CD4-positive, alpha-beta memory T cell (primary cell): ENCODE results near the gene CPXM2. TPM values are rescaled to one million over a fixed set of nuclear protein-coding genes. Genes with fewer than 3 reads are reported as not detected.

Source experiments
- CTCF ChIA-PET: fragments of 350-600 bp; sonication (Branson Sonifier 250); formaldehyde crosslinking; loops from one replicate; lab custom pipeline; 2021; ENCODE audit warnings: inconsistent platforms; ENCODE audit not compliant: partially characterized antibody; lab: Charles Lee
- POLR2A ChIA-PET: fragments of 350-600 bp; sonication (Branson Sonifier 250); formaldehyde crosslinking; loops from one replicate; lab custom pipeline; 2021; ENCODE audit not compliant: partially characterized antibody; lab: Charles Lee
- DNase-seq, 5 donors: peaks; one replicate each; pipeline versions ENCODE4 v3.0.0 to v3.0.0-alpha.2; 2020 to 2022; ENCODE audit warnings: mixed read lengths in 1 of 5
- H3K27ac ChIP-seq: one replicate; pipeline ENCODE4 v1.7.0; 2013; ENCODE audit warnings: low read depth, low read length
- H3K27me3 ChIP-seq: 2 replicates; pipeline ENCODE4 v1.7.0; 2013; ENCODE audit warnings: mild to moderate bottlenecking, low read length, moderate library complexity; ENCODE audit not compliant: insufficient read depth
- H3K36me3 ChIP-seq: 2 replicates; pipeline ENCODE4 v1.7.0; 2013; ENCODE audit warnings: mild to moderate bottlenecking, low read length, moderate library complexity; ENCODE audit not compliant: insufficient read depth
- H3K4me1 ChIP-seq: 2 replicates; pipeline ENCODE4 v1.7.0; 2013; ENCODE audit warnings: mild to moderate bottlenecking, low read length, moderate library complexity; ENCODE audit not compliant: insufficient read depth
- H3K4me3 ChIP-seq, 2 donors: one replicate each; pipeline ENCODE4 v1.7.0; 2013; ENCODE audit warnings: low read length in 2 of 2, mild to moderate bottlenecking in 1 of 2
- H3K9me3 ChIP-seq, 2 donors: one replicate each; pipeline ENCODE4 v1.7.0; 2013; ENCODE audit warnings: low read length in 2 of 2, control low read depth in 1 of 2; ENCODE audit not compliant: control insufficient read depth in 1 of 2
- H3K27ac Mint-ChIP-seq, 7 donors: one replicate each; pipeline ENCODE4 v1.8.0; 2020 to 2021; ENCODE audit warnings: mixed read lengths in 7 of 7, mild to moderate bottlenecking in 6 of 7, inconsistent platforms in 3 of 7, moderate library complexity in 3 of 7
- H3K27me3 Mint-ChIP-seq, 2 donors: one replicate each; pipeline ENCODE4 v1.8.0; 2020 to 2021; ENCODE audit warnings: mixed read lengths in 2 of 2
- H3K36me3 Mint-ChIP-seq, 2 donors: one replicate each; pipeline ENCODE4 v1.8.0; 2020 to 2021; ENCODE audit warnings: mixed read lengths in 2 of 2, inconsistent platforms in 1 of 2, mild to moderate bottlenecking in 1 of 2
- H3K4me1 Mint-ChIP-seq, 4 donors: one replicate each; pipeline ENCODE4 v1.8.0; 2020 to 2021; ENCODE audit warnings: mixed read lengths in 4 of 4, mild to moderate bottlenecking in 1 of 4
- H3K4me3 Mint-ChIP-seq, 8 donors: one replicate each; pipeline ENCODE4 v1.8.0; 2020 to 2021; ENCODE audit warnings: mixed read lengths in 8 of 8, mild to moderate bottlenecking in 7 of 8, moderate library complexity in 6 of 8, inconsistent platforms in 3 of 8
- H3K9me3 Mint-ChIP-seq, 8 donors: one replicate each; pipeline ENCODE4 v1.8.0; 2020 to 2021; ENCODE audit warnings: mixed read lengths in 8 of 8, mild to moderate bottlenecking in 5 of 8, inconsistent platforms in 3 of 8, moderate library complexity in 1 of 8
- intact Hi-C: fragments of 100-400 bp; cut with micrococcal nuclease; formaldehyde crosslinking; loops from one replicate; pipeline ENCODE4 v1.15.1; 2023
- polyA plus RNA-seq, 2 donors: library from polyadenylated mRNA; unstranded; fragments of 300-500 nt; fragmentation: Illumina TruSeq; gene quantifications; one replicate each; pipeline ENCODE4 v1.2.3, GENCODE V29; 2021
- total RNA-seq, 2 experiments: library from RNA; stranded (reverse); gene quantifications; one replicate each; pipeline ENCODE4 v1.2.3, GENCODE V29; 2021

Gene CPXM2
- total and polyA plus RNA-seq, 4 experiments from 2014 or later: not detected

DNA sequence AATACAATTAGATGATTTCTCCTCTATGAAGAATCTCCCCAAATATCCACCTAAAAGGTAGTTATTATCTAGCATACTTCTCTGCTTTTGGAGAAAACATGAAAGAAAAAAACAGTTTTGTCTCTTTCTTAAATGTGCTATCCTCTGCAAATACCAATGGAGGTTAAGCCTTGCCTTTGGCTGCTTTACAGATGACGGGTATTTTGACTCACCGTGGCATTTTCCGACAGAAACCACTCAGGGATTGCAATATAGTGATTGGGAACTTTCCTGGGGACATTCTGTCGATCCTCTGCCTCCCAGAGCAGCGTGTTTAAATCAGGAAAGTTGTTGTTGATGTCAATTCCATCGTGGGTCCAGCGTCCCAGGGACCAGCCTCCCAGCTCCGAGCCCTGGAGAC, 124.8 kb downstream of the CPXM2 start:
- ChIA-PET CTCF (no interaction called here), POLR2A (no interaction called here)
- no peaks in the 10 kb centered on the region for H3K4me1 Mint-ChIP-seq
- intact Hi-C loops: no loop called here
- no peak overlapping the region for H3K27ac Mint-ChIP-seq
- no peaks in the 10 kb centered on the region for H3K36me3 Mint-ChIP-seq
- Histone ChIP-seq H3K27ac (no peak overlapping the region), H3K27me3 (no peaks in the 10 kb centered on the region), H3K9me3 (no peaks in the 10 kb centered on the region), H3K4me3 (no peak overlapping the region), H3K36me3 (no peaks in the 10 kb centered on the region), H3K4me1 (no peaks in the 10 kb centered on the region)
- peaks cover 0 to 6% (median under 1%) of the 10 kb centered on the region in 8 donors for H3K9me3 Mint-ChIP-seq
- peaks cover 3 to 5% of the 10 kb centered on the region in 2 donors for H3K27me3 Mint-ChIP-seq
- no peak for DNase-seq
- no peak overlapping the region for H3K4me3 Mint-ChIP-seq

DNA sequence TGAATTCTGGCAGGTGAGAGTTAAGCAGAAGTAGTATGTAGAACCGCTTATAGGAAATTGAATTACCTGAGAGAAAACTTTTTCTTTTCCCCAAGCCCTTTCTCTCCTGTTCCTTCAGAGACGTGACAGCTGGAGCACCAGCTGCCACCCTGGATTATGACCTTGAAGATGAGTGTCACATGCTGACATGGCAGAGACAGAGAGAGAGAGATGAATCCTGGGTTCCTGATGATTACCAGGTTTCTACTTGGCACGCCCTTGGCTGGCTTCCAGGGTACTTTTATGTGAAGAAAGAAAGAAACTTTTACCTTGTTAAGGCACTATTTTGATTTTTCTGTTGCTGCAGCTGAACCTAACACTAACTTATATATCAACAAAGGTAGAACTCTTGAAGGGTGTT, 125.6 kb downstream of the CPXM2 start:
- Mint-ChIP-seq H3K27me3 (peaks cover 3 to 5% of the 10 kb centered on the region in 2 donors), H3K9me3 (peaks cover 0 to 6% (median under 1%) of the 10 kb centered on the region in 8 donors)

DNA sequence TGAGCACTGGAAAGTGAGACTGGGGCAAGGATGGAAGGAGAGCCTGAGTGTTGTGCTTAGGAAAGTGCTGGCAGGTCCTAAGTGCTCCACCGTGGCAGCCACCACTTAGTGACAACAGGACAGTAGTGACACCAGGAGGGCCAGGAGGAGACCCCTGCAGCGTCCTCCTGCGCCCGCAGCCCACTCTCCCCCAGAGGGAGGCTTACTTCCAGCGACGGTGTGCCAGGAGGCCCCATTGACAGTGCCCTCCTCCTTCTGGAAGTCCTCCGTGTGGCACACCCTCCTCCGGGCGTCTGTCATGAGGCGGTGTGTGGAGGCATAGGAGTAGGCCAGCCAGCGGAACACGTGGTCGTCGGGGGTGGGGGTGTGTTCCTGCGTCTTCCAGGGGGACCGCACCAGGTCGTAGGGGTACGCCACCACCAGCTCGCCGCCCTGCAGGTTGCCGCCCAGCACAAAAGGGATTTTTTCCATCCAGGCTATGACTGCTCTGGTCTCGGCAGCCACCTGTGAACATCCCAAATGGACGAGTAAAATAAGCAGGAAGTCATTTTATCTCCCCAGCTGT, 129.9 kb downstream of the CPXM2 start:
- Histone ChIP-seq H3K9me3 (no peaks in the 10 kb centered on the region), H3K36me3 (no peaks in the 10 kb centered on the region), H3K4me1 (no peaks in the 10 kb centered on the region), H3K27ac (no peak overlapping the region), H3K27me3 (no peaks in the 10 kb centered on the region), H3K4me3 (no peak overlapping the region)
- Mint-ChIP-seq H3K9me3 (peaks cover 0 to 2% (median 0%) of the 10 kb centered on the region in 8 donors), H3K4me3 (no peak overlapping the region), H3K27ac (no peak overlapping the region), H3K4me1 (no peaks in the 10 kb centered on the region), H3K27me3 (peaks cover 7 to 16% of the 10 kb centered on the region in 2 donors), H3K36me3 (no peaks in the 10 kb centered on the region)
- ChIA-PET POLR2A (no interaction called here), CTCF (no interaction called here)
- intact Hi-C loops: no loop called here
- DNase-seq: no peak

More for the DNA sequence above, 125.6 kb downstream of the CPXM2 start:
- Mint-ChIP-seq H3K27ac (no peak overlapping the region), H3K36me3 (no peaks in the 10 kb centered on the region), H3K4me1 (no peaks in the 10 kb centered on the region), H3K4me3 (no peak overlapping the region)
- no peak for DNase-seq
- Histone ChIP-seq H3K4me3 (no peak overlapping the region), H3K27me3 (no peaks in the 10 kb centered on the region), H3K27ac (no peak overlapping the region), H3K9me3 (no peaks in the 10 kb centered on the region), H3K4me1 (no peaks in the 10 kb centered on the region), H3K36me3 (no peaks in the 10 kb centered on the region)
- CTCF ChIA-PET: no interaction called here
- POLR2A ChIA-PET: no interaction called here
- intact Hi-C loops: no loop called here

DNA sequence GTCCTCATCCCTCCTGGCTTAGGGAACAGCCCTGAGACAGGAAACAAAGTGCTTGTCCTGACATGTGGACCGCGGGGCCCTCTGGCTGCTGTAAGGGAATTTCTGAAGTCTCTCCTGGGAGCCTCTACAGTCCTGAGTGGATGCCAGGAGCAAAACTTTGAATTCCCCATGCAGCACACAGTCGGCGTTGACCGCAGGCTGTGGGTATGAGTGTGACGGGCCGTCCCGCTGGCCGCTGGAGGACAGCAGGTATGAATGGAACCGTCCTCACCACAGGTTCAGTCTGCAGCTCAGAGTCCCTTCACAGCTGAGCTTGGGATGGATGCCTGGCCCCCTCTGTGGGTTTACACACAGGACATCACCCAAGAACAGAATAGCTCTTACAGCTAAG, 130.6 kb downstream of the CPXM2 start:
- intact Hi-C loops: no loop called here
- Histone ChIP-seq H3K9me3 (no peaks in the 10 kb centered on the region), H3K4me1 (no peaks in the 10 kb centered on the region), H3K36me3 (no peaks in the 10 kb centered on the region), H3K27ac (no peak overlapping the region), H3K27me3 (no peaks in the 10 kb centered on the region), H3K4me3 (no peak overlapping the region)
- Mint-ChIP-seq H3K27me3 (peaks cover 5 to 15% of the 10 kb centered on the region in 2 donors), H3K27ac (no peak overlapping the region), H3K4me1 (no peaks in the 10 kb centered on the region), H3K36me3 (no peaks in the 10 kb centered on the region), H3K9me3 (peaks cover 0 to 2% (median 0%) of the 10 kb centered on the region in 8 donors), H3K4me3 (no peak overlapping the region)
- ChIA-PET CTCF (no interaction called here), POLR2A (no interaction called here)
- no peak for DNase-seq

DNA sequence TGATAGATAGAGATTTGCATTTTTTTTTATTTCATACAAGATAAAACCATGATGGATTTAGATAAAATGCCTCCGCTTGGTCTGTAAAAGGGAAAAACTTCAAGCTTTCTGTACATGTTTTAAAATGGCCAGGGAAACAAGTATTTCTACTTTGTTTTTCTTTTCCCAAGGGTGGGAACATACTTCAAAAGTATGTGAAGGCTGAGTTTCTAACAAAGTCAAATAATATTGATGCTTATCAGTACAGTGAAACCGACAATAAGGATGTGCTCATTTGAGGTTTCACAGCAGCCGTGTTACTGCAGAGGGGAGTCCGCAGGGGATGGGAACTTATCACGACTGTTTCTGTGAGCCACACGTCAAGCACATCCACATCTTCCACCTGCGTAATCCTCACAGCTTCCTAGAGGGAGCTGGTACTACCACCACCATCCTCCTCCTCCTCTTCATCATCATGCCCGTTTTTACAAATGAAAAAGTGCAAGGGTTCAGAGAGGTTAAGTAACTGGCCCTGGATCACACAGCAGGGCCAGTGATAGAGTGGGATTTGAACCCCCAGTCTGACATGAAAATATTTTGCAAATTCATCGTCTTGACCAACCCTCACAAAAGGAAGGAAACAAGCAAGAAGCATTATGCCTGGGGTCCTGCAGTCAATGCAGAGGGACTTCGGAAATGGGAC, 131.1 kb downstream of the CPXM2 start:
- no peak for DNase-seq
- no peaks in the 10 kb centered on the region for H3K36me3 Mint-ChIP-seq
- Histone ChIP-seq H3K36me3 (no peaks in the 10 kb centered on the region), H3K9me3 (no peaks in the 10 kb centered on the region), H3K4me3 (no peak overlapping the region), H3K27ac (no peak overlapping the region), H3K4me1 (no peaks in the 10 kb centered on the region), H3K27me3 (no peaks in the 10 kb centered on the region)
- H3K4me3 Mint-ChIP-seq: no peak overlapping the region
- H3K27ac Mint-ChIP-seq: no peak overlapping the region
- POLR2A ChIA-PET: no interaction called here
- no peaks in the 10 kb centered on the region for H3K4me1 Mint-ChIP-seq
- intact Hi-C loops: no loop called here
- H3K27me3 Mint-ChIP-seq: peaks cover 4 to 15% of the 10 kb centered on the region in 2 donors
- peaks cover 0 to 2% (median 0%) of the 10 kb centered on the region in 8 donors for H3K9me3 Mint-ChIP-seq
- CTCF ChIA-PET: no interaction called here

DNA sequence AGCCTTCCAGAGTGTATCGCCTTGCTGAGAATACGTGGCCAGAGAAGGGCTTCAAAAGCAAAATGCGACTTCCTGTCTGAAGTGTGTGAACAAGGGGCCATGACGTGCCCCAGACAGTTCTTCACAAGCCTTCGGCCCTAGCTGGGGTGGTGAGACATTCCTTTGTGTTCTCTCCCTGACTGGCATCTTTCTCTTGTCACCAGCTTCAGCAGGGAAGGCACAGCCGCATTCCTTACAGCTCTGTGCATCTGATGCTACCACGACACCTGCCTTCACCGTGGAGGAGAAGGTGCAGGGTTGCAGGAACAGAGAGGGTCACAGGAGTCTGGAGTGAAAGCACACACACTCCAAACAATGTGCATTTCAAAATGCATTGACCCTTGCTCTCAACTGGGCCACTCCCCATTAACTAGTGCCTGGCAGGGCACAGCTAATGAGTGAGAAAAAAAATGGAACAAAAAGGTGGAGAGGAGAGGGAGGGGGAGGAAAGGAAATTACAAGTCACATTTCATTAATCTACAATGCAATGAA, 132.0 kb downstream of the CPXM2 start:
- no peaks in the 10 kb centered on the region for H3K36me3 Mint-ChIP-seq
- Histone ChIP-seq H3K27ac (no peak overlapping the region), H3K4me3 (no peak overlapping the region), H3K36me3 (no peaks in the 10 kb centered on the region), H3K27me3 (no peaks in the 10 kb centered on the region), H3K4me1 (no peaks in the 10 kb centered on the region), H3K9me3 (no peaks in the 10 kb centered on the region)
- no peaks in the 10 kb centered on the region for H3K4me1 Mint-ChIP-seq
- no peak for DNase-seq
- intact Hi-C loops: no loop called here
- no peak overlapping the region for H3K27ac Mint-ChIP-seq
- peaks cover 0 to 2% (median 0%) of the 10 kb centered on the region in 8 donors for H3K9me3 Mint-ChIP-seq
- H3K27me3 Mint-ChIP-seq: peaks cover 5 to 16% of the 10 kb centered on the region in 2 donors
- CTCF ChIA-PET: no interaction called here
- H3K4me3 Mint-ChIP-seq: no peak overlapping the region
- POLR2A ChIA-PET: no interaction called here

DNA sequence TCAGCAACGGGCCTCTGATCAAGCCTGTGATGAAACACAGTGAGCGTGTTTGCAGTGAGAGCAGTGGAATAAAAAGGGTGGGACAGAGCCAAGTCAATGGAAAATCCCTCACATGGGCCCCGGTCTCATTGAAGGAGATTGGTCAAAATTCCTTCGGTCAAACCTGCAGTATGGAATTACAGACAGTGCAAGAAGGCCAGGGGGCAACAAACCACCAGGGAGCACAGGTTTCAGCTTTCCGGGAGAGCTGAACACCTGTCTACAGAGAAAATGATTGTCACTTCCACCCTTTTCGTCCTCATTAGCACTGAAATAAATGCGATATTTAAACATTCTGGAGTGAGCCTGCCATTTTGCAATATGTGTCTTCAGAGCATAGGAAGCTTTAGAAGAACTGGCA, 132.6 kb downstream of the CPXM2 start:
- no peaks in the 10 kb centered on the region for H3K36me3 Mint-ChIP-seq
- Histone ChIP-seq H3K4me3 (no peak overlapping the region), H3K9me3 (no peaks in the 10 kb centered on the region), H3K27ac (no peak overlapping the region), H3K36me3 (no peaks in the 10 kb centered on the region), H3K4me1 (no peaks in the 10 kb centered on the region), H3K27me3 (no peaks in the 10 kb centered on the region)
- H3K27me3 Mint-ChIP-seq: peaks cover 5 to 16% of the 10 kb centered on the region in 2 donors
- POLR2A ChIA-PET: no interaction called here
- no peak overlapping the region for H3K4me3 Mint-ChIP-seq
- H3K9me3 Mint-ChIP-seq: no peaks in the 10 kb centered on the region
- CTCF ChIA-PET: no interaction called here
- intact Hi-C loops: no loop called here
- no peaks in the 10 kb centered on the region for H3K4me1 Mint-ChIP-seq
- no peak for DNase-seq
- no peak overlapping the region for H3K27ac Mint-ChIP-seq
